Activated naive CD4-positive, alpha-beta T cell treated with anti-CD3 and anti-CD28 coated beads, Interleukin-2, amount 10 ng/mL, durations not matched to agents 7 days and 5 days (primary cell): ENCODE data around the gene EPHA8.
A peak's percentile ranks its signal among the peaks of the same experiment; 100 is the strongest.

Experiments used
- CTCF ChIA-PET: fragments of 350-600 bp; sonication (Branson Sonifier 250); formaldehyde crosslinking; loops from one replicate; lab custom pipeline; 2021; ENCODE audit warnings: antibody characterized with exemption; lab: Charles Lee
- DNase-seq: peaks from one replicate; pipeline ENCODE4 v3.0.0-alpha.2; 2020
- H3K27ac Mint-ChIP-seq: one replicate; pipeline ENCODE4 v1.8.0; 2021; ENCODE audit warnings: mild to moderate bottlenecking, moderate library complexity, mixed read lengths
- H3K27me3 Mint-ChIP-seq: one replicate; pipeline ENCODE4 v1.8.0; 2021; ENCODE audit warnings: mild to moderate bottlenecking, mixed read lengths
- H3K36me3 Mint-ChIP-seq: one replicate; pipeline ENCODE4 v1.8.0; 2021; ENCODE audit warnings: mixed read lengths
- H3K4me1 Mint-ChIP-seq: one replicate; pipeline ENCODE4 v1.8.0; 2021; ENCODE audit warnings: mixed read lengths
- H3K4me3 Mint-ChIP-seq: one replicate; pipeline ENCODE4 v1.8.0; 2021; ENCODE audit warnings: mild to moderate bottlenecking, moderate library complexity, mixed read lengths
- H3K9me3 Mint-ChIP-seq: one replicate; pipeline ENCODE4 v1.8.0; 2021; ENCODE audit warnings: mixed read lengths

Gene EPHA8

GRCh38 chr1:22528451-22528850 is 34.8 kb upstream of the EPHA8 start:
- Mint-ChIP-seq H3K9me3 (no peaks in the 10 kb centered on the region), H3K4me3 (no peak overlapping the region), H3K27me3 (no peaks in the 10 kb centered on the region), H3K36me3 (peaks cover 11% of the 10 kb centered on the region), H3K27ac (no peak overlapping the region), H3K4me1 (no peaks in the 10 kb centered on the region)
- CTCF ChIA-PET: no interaction called here
- peak; percentile 1 for DNase-seq

GRCh38 chr1:22529901-22530621 is 33.2 kb upstream of the EPHA8 start:
- H3K27ac Mint-ChIP-seq: no peak overlapping the region
- H3K4me3 Mint-ChIP-seq: no peak overlapping the region
- no peaks in the 10 kb centered on the region for H3K4me1 Mint-ChIP-seq
- H3K9me3 Mint-ChIP-seq: no peaks in the 10 kb centered on the region
- no peak for DNase-seq
- peaks cover 1% of the 10 kb centered on the region for H3K36me3 Mint-ChIP-seq
- no peaks in the 10 kb centered on the region for H3K27me3 Mint-ChIP-seq
- CTCF ChIA-PET: no interaction called here

- H3K27ac Mint-ChIP-seq: no peak overlapping the region
- peaks cover 1% of the 10 kb centered on the region for H3K36me3 Mint-ChIP-seq
- no peaks in the 10 kb centered on the region for H3K9me3 Mint-ChIP-seq
- no peaks in the 10 kb centered on the region for H3K4me1 Mint-ChIP-seq
- CTCF ChIA-PET: no interaction called here
- no peak overlapping the region for H3K4me3 Mint-ChIP-seq
- H3K27me3 Mint-ChIP-seq: no peaks in the 10 kb centered on the region
- no peak for DNase-seq
These were observed 32.6 kb upstream of the EPHA8 start for GRCh38 chr1:22530715-22531114.

- DNase-seq: no peak
- no peak overlapping the region for H3K4me3 Mint-ChIP-seq
- no peaks in the 10 kb centered on the region for H3K9me3 Mint-ChIP-seq
- H3K27me3 Mint-ChIP-seq: no peaks in the 10 kb centered on the region
- H3K27ac Mint-ChIP-seq: no peak overlapping the region
- CTCF ChIA-PET: no interaction called here
- peaks cover under 1% of the 10 kb centered on the region for H3K36me3 Mint-ChIP-seq
- H3K4me1 Mint-ChIP-seq: no peaks in the 10 kb centered on the region
These were observed 32.0 kb upstream of the EPHA8 start for GRCh38 chr1:22531251-22531650.

- peaks cover 5% of the 10 kb centered on the region for H3K4me1 Mint-ChIP-seq
- CTCF ChIA-PET: no interaction called here
- no peaks in the 10 kb centered on the region for H3K9me3 Mint-ChIP-seq
- no peaks in the 10 kb centered on the region for H3K27me3 Mint-ChIP-seq
- H3K4me3 Mint-ChIP-seq: no peak overlapping the region
- H3K36me3 Mint-ChIP-seq: no peaks in the 10 kb centered on the region
- DNase-seq: no peak
- H3K27ac Mint-ChIP-seq: no peak overlapping the region
These were observed 29.9 kb upstream of the EPHA8 start for GRCh38 chr1:22533244-22533895.

- H3K36me3 Mint-ChIP-seq: no peaks in the 10 kb centered on the region
- CTCF ChIA-PET: no interaction called here
- no peaks in the 10 kb centered on the region for H3K9me3 Mint-ChIP-seq
- H3K4me1 Mint-ChIP-seq: peaks cover 15% of the 10 kb centered on the region
- no peak overlapping the region for H3K4me3 Mint-ChIP-seq
- H3K27ac Mint-ChIP-seq: no peak overlapping the region
- H3K27me3 Mint-ChIP-seq: no peaks in the 10 kb centered on the region
- DNase-seq: no peak
These were observed 28.3 kb upstream of the EPHA8 start for GRCh38 chr1:22534951-22535350.

- Mint-ChIP-seq H3K4me3 (no peak overlapping the region), H3K4me1 (peaks cover 16% of the 10 kb centered on the region), H3K36me3 (no peaks in the 10 kb centered on the region), H3K9me3 (no peaks in the 10 kb centered on the region), H3K27me3 (no peaks in the 10 kb centered on the region), H3K27ac (no peak overlapping the region)
- DNase-seq: no peak
- CTCF ChIA-PET: no interaction called here
These were observed 27.9 kb upstream of the EPHA8 start for GRCh38 chr1:22535399-22535798.

- Mint-ChIP-seq H3K4me3 (no peak overlapping the region), H3K27me3 (no peaks in the 10 kb centered on the region), H3K9me3 (no peaks in the 10 kb centered on the region), H3K36me3 (no peaks in the 10 kb centered on the region), H3K4me1 (peaks cover 16% of the 10 kb centered on the region), H3K27ac (no peak overlapping the region)
- no peak for DNase-seq
- CTCF ChIA-PET: no interaction called here
These were observed 26.8 kb upstream of the EPHA8 start for GRCh38 chr1:22536506-22536905.

GRCh38 chr1:22537441-22538139 is 25.7 kb upstream of the EPHA8 start:
- no peaks in the 10 kb centered on the region for H3K9me3 Mint-ChIP-seq
- H3K4me1 Mint-ChIP-seq: peaks cover 16% of the 10 kb centered on the region
- no peak overlapping the region for H3K4me3 Mint-ChIP-seq
- H3K27ac Mint-ChIP-seq: no peak overlapping the region
- H3K36me3 Mint-ChIP-seq: no peaks in the 10 kb centered on the region
- CTCF ChIA-PET: no interaction called here
- DNase-seq: no peak
- no peaks in the 10 kb centered on the region for H3K27me3 Mint-ChIP-seq

GRCh38 chr1:22539510-22540118 is 23.7 kb upstream of the EPHA8 start:
- Mint-ChIP-seq H3K4me1 (peaks cover 16% of the 10 kb centered on the region), H3K9me3 (no peaks in the 10 kb centered on the region), H3K36me3 (no peaks in the 10 kb centered on the region), H3K27me3 (peaks cover 5% of the 10 kb centered on the region), H3K4me3 (no peak overlapping the region), H3K27ac (no peak overlapping the region)
- DNase-seq: no peak
- CTCF ChIA-PET: no interaction called here

GRCh38 chr1:22540337-22540736 is 23.0 kb upstream of the EPHA8 start:
- CTCF ChIA-PET: no interaction called here
- no peak for DNase-seq
- peaks cover 10% of the 10 kb centered on the region for H3K27me3 Mint-ChIP-seq
- H3K27ac Mint-ChIP-seq: no peak overlapping the region
- H3K4me1 Mint-ChIP-seq: peaks cover 16% of the 10 kb centered on the region
- no peaks in the 10 kb centered on the region for H3K36me3 Mint-ChIP-seq
- H3K4me3 Mint-ChIP-seq: no peak overlapping the region
- no peaks in the 10 kb centered on the region for H3K9me3 Mint-ChIP-seq

GRCh38 chr1:22542886-22543285 is 20.4 kb upstream of the EPHA8 start:
- CTCF ChIA-PET: no interaction called here
- DNase-seq: no peak
- no peak overlapping the region for H3K27ac Mint-ChIP-seq
- peaks cover 16% of the 10 kb centered on the region for H3K4me1 Mint-ChIP-seq
- no peak overlapping the region for H3K4me3 Mint-ChIP-seq
- H3K36me3 Mint-ChIP-seq: no peaks in the 10 kb centered on the region
- H3K27me3 Mint-ChIP-seq: peaks cover 34% of the 10 kb centered on the region
- H3K9me3 Mint-ChIP-seq: no peaks in the 10 kb centered on the region

GRCh38 chr1:22543679-22544078 is 19.6 kb upstream of the EPHA8 start:
- Mint-ChIP-seq H3K4me3 (no peak overlapping the region), H3K36me3 (no peaks in the 10 kb centered on the region), H3K9me3 (no peaks in the 10 kb centered on the region), H3K27me3 (peaks cover 42% of the 10 kb centered on the region), H3K27ac (no peak overlapping the region), H3K4me1 (peaks cover 10% of the 10 kb centered on the region)
- no peak for DNase-seq
- CTCF ChIA-PET: no interaction called here

- CTCF ChIA-PET: no interaction called here
- no peak for DNase-seq
- peaks cover 51% of the 10 kb centered on the region for H3K27me3 Mint-ChIP-seq
- no peaks in the 10 kb centered on the region for H3K9me3 Mint-ChIP-seq
- no peaks in the 10 kb centered on the region for H3K36me3 Mint-ChIP-seq
- peaks cover 4% of the 10 kb centered on the region for H3K4me1 Mint-ChIP-seq
- no peak overlapping the region for H3K4me3 Mint-ChIP-seq
- no peak overlapping the region for H3K27ac Mint-ChIP-seq
These were observed 18.7 kb upstream of the EPHA8 start for GRCh38 chr1:22544606-22545005.
